GM12891 (cell line): ENCODE measurements around the gene ENAH.

Experiments used
- DNase-seq: peaks from one replicate; pipeline ENCODE4 v3.0.0; 2011; ENCODE audit warnings: low spot score; ENCODE audit not compliant: insufficient read length
- FAIRE-seq: peaks from 2 replicates; lab custom pipeline; 2011; peaks lifted over from hg19 to GRCh38; lab: Jason Lieb, UNC
- PAX5 ChIP-seq: IDR thresholded peaks from 2 replicates; pipeline ENCODE4 v1.6.1; 2011; ENCODE audit warnings: low read length, moderate library complexity, mild to moderate bottlenecking; ENCODE audit not compliant: insufficient read depth, severe bottlenecking
- POLR2A ChIP-seq: IDR thresholded peaks from 2 replicates; pipeline ENCODE4 v1.6.1; 2011; ENCODE audit warnings: low read depth, low read length, control low read depth
- POLR2AphosphoS5 ChIP-seq: IDR thresholded peaks from 2 replicates; pipeline ENCODE4 v1.6.1; 2011; ENCODE audit warnings: low read depth, low read length, control low read depth
- POU2F2 ChIP-seq: IDR thresholded peaks from 2 replicates; pipeline ENCODE4 v1.6.1; 2011; ENCODE audit warnings: low read depth, mild to moderate bottlenecking, control low read depth, low read length, moderate library complexity
- SPI1 ChIP-seq: IDR thresholded peaks from 2 replicates; pipeline ENCODE4 v1.6.1; 2011; ENCODE audit warnings: low read depth, low read length, control low read depth
- TAF1 ChIP-seq: IDR thresholded peaks from 2 replicates; pipeline ENCODE4 v1.6.1; 2011; ENCODE audit warnings: low read depth, low read length, control low read depth

Gene ENAH

DNA sequence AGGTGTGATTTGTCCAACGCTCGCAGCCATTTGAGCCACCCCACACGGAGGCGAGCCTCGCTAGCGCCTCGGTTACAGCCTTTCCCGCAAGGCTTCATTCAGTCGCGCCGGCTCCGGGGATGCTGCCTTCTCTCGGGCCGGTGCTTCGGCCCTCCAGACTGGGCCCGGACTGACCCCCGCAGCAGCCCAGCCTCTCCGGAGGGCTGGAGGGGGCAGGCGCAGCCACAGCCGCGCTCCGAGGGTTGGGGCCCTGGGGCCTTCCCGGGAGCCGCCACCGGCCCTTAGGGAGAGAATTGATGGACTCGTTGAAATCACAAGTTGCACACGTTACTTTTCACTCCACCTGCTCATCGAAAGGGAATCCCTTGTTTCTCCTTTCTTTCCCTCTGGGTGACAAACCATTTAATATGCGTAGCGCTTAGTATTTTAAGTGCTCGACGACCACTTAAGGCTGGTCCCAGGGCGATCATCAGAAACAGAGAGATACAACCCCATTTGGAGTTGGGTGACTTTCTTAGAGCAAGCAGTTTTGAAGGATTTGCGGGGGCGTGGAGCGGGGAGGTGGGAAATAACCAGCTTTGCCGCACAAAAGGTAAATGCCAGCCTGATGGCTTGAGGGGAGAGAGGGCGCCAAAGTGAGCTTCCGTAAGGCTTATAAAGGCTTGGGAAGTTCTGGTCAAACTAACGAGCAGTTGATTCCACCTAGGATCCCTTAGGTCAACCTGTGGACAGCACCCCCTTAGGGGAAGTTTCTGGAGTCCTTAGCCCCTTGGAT lies 24.6 kb upstream of the ENAH start:
- no peak for FAIRE-seq
- no peak for DNase-seq
- no peak for TF ChIP-seq TAF1
- TF ChIP-seq POLR2A: no peak
- no peak for TF ChIP-seq POLR2AphosphoS5
- no peak for TF ChIP-seq POU2F2
- no peak for TF ChIP-seq SPI1
- no peak for TF ChIP-seq PAX5

DNA sequence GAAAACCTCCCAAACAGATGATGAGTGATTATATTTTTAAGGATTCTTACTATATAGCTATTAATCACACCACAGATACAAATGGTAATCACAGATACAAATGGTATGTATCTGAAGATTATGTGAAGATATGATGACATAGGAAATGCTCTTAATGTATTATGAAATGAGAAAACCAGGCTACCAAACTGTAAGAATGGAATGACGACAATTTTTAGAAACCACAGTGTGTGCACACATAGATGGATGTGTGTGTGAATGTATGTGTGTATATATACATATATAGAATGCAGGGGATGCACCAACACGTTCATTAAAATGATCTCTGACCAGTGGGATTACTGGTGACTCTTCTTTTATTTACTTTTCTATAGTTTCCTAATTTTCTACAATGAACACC lies 21.5 kb upstream of the ENAH start:
- DNase-seq: no peak
- TF ChIP-seq TAF1 (no peak), POU2F2 (no peak), POLR2AphosphoS5 (no peak), PAX5 (no peak), SPI1 (no peak), POLR2A (no peak)

DNA sequence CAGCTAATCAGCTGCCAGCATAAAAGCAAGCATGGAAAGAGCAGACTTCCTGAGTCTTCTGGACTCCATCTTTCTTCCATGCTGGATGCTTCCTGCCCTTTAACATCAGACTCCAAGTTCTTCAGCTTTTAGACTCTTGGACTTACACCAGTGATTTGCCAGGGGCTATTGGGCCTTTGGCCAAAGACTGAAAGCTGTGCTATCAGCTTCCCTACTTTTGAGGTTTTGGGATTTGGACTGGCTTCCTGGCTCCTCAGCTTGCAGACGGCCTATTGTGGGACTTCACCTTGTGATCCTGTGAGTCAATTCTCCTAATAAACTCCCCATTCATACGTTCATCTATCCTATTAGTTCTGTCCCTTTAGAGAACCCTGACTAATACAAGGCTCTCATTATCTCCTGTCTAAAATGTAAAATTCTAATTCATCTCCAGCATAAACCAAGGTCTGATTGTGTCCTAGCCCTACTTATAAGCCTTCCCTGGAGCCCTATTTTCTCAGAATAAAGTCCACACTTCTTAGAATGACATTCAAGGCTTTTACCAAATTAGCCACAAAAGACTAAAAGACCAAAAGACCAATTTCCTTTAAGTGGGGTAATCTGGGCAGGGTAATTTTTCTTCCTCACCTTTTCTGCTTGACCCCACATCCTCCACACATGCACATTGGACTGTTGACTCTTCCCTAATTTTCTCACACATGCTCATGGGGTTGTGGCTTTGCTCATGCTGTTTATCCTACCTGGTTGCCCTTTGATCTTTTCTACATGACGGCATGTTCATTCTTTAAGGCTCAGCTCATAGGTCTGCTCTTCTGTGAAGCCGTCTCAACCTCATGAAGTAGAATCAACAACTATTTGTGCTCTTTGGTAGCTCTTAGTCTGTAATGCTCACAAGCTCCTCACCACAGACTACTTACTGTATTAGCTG lies 18.1 kb upstream of the ENAH start:
- FAIRE-seq: no peak
- no peak for DNase-seq
- TF ChIP-seq POLR2AphosphoS5 (no peak), POU2F2 (no peak), POLR2A (no peak), SPI1 (no peak), TAF1 (no peak), PAX5 (no peak)

More for the DNA sequence above, 21.5 kb upstream of the ENAH start:
- FAIRE-seq: no peak

DNA sequence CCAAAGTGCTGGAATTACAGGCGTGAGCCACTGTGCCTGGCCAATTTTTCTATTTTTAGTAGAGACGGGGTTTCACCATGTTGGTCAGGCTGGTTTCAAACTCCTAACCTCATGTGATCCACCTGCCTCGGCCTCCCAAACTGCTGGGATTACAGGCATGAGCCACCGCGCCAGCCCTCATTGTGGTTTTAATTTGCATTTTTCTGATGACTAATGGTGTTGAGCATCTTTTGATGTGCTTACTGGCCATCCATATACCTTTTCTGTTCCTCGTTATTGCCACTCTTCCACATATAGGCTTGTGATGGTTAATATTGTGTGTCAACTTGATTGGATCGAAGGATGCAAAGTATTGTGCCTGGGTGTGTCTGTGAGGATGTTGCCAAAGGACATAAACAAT lies 17.4 kb upstream of the ENAH start:
- TF ChIP-seq POU2F2 (no peak), TAF1 (no peak), POLR2A (no peak), POLR2AphosphoS5 (no peak), PAX5 (no peak), SPI1 (no peak)
- no peak for FAIRE-seq
- DNase-seq: no peak

- no peak for TF ChIP-seq SPI1
- TF ChIP-seq POLR2AphosphoS5: no peak
- no peak for TF ChIP-seq POLR2A
- TF ChIP-seq POU2F2: no peak
- no peak for TF ChIP-seq TAF1
- no peak for TF ChIP-seq PAX5
- FAIRE-seq (no peak), DNase-seq (no peak)
Observed at GRCh38 chr1:225668222-225668621, 15.3 kb upstream of the ENAH start.

DNA sequence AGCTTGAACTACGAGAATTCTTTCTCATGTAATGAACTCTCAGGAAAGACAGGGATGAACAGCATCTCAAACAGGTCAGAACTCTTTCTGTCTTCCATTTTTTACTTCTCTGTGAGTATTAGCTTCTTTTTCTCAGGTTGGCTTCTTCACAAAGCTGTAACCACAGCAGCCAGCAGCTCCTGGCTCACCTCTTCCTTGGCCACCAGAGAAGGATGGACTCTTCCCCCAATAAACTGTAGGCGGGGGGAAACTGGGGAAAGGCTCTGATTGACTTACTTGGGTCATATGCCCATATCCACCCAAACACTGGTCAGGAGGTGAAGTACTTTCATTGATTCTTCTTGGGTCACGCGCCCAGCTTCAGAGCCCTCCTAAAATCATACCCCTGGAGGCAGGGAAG lies 14.4 kb upstream of the ENAH start:
- FAIRE-seq: no peak
- TF ChIP-seq POLR2AphosphoS5: no peak
- no peak for TF ChIP-seq POLR2A
- TF ChIP-seq POU2F2: no peak
- no peak for TF ChIP-seq TAF1
- no peak for TF ChIP-seq SPI1
- no peak for TF ChIP-seq PAX5

DNA sequence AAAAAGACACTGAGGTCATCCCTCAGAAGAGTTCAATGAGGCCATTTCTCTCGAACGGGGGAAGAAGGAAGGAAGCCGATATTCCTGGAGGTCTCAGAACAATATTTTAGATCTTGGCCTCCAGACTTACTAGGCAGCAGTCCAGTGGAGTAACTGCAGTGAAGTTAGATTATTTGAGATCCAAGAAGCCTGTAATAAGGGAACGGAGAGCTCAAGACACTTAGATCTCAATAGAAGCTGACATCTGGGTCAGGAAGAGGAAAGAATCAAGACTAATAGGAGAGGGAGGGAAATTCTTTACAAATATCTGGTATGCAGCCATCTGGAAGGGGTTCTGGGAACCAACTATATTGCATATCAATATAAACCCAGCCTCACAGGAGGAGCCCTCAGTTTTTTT lies 13.6 kb upstream of the ENAH start:
- no peak for TF ChIP-seq TAF1
- no peak for TF ChIP-seq POLR2AphosphoS5
- TF ChIP-seq PAX5: no peak
- no peak for TF ChIP-seq SPI1
- no peak for TF ChIP-seq POU2F2
- TF ChIP-seq POLR2A: no peak
- DNase-seq (no peak), FAIRE-seq (no peak)

More for the DNA sequence above, 14.4 kb upstream of the ENAH start:
- no peak for DNase-seq

GRCh38 chr1:225664762-225665161 lies 11.8 kb upstream of the ENAH start:
- FAIRE-seq (no peak), DNase-seq (no peak)
- TF ChIP-seq POLR2AphosphoS5: no peak
- TF ChIP-seq TAF1: no peak
- TF ChIP-seq POU2F2: no peak
- TF ChIP-seq SPI1: no peak
- TF ChIP-seq PAX5: no peak
- no peak for TF ChIP-seq POLR2A

GRCh38 chr1:225662155-225662554 lies 9.2 kb upstream of the ENAH start:
- no peak for FAIRE-seq
- TF ChIP-seq POLR2A (no peak), POU2F2 (no peak), PAX5 (no peak), POLR2AphosphoS5 (no peak), SPI1 (no peak), TAF1 (no peak)
- DNase-seq: no peak
